K562 (cell line): ENCODE results near the gene VPS13D. TPM values are rescaled to one million over a fixed set of nuclear protein-coding genes. Genes with fewer than 3 reads are reported as not detected.
A peak's percentile ranks its signal among the peaks of the same experiment; 100 is the strongest.

Experiments used
- CHAMP1 ChIP-seq: fragments of 450-650 bp; IDR thresholded peaks from 2 replicates; pipeline ENCODE4 v1.6.1; 2016; ENCODE audit warnings: mild to moderate bottlenecking
- CREBBP ChIP-seq: IDR thresholded peaks from one replicate; pipeline ENCODE4 v1.6.1; 2012; ENCODE audit warnings: low read depth, mild to moderate bottlenecking, control low read depth, inconsistent platforms, low read length
- CUX1 ChIP-seq: fragments of 200-800 bp; sonication (Bioruptor generic); IDR thresholded peaks from 2 replicates; pipeline ENCODE4 v1.6.1; 2016; ENCODE audit warnings: missing genetic modification characterization, missing compliant biosample characterization
- HNRNPL ChIP-seq: fragments of 200-400 bp; formaldehyde crosslinking; IDR thresholded peaks from 2 replicates; pipeline ENCODE4 v1.6.1; 2017; ENCODE audit warnings: low read depth, mild to moderate bottlenecking, low read length
- KLF10 ChIP-seq: fragments of 250-450 bp; sonication (Bioruptor Pico); IDR thresholded peaks from 2 replicates; pipeline ENCODE4 v1.6.1; 2021; ENCODE audit warnings: matching md5 sums
- LEF1 ChIP-seq: fragments of 450-650 bp; IDR thresholded peaks from 2 replicates; pipeline ENCODE4 v1.6.1; 2016; ENCODE audit warnings: mild to moderate bottlenecking
- MCM5 ChIP-seq: fragments of 450-650 bp; IDR thresholded peaks from 2 replicates; pipeline ENCODE4 v1.6.1; 2016; ENCODE audit warnings: low read depth
- NFIX ChIP-seq: fragments of 250-450 bp; sonication (Bioruptor Pico); IDR thresholded peaks from 2 replicates; pipeline ENCODE4 v1.4.0; 2020; ENCODE audit warnings: low read depth, mild to moderate bottlenecking, moderate library complexity
- PTRF ChIP-seq: fragments of 450-650 bp; IDR thresholded peaks from 2 replicates; pipeline ENCODE4 v1.6.1; 2016; ENCODE audit warnings: mild to moderate bottlenecking, missing genetic modification characterization, missing compliant biosample characterization
- SP2 ChIP-seq: IDR thresholded peaks from 2 replicates; pipeline ENCODE4 v1.6.1; 2011; ENCODE audit warnings: mild to moderate bottlenecking, low read depth, low read length, moderate library complexity; ENCODE audit not compliant: poor library complexity, severe bottlenecking; ENCODE audit errors: extremely low read depth
- TBL1XR1 ChIP-seq, 2 experiments: IDR thresholded peaks; 2 replicates each; pipeline ENCODE4 v1.6.1; 2012; ENCODE audit warnings: improper control_type of control experiment in 2 of 2, low read length in 2 of 2, mild to moderate bottlenecking in 1 of 2
- TEAD4 ChIP-seq, 2 experiments: sonication (generic) in 1 of 2; formaldehyde crosslinking in 1 of 2; IDR thresholded peaks; 2 replicates each; pipeline versions ENCODE4 v1.6.1 to v1.8.0; 2012 to 2022; ENCODE audit warnings: borderline replicate concordance in 1 of 2, inconsistent platforms in 1 of 2, low read length in 1 of 2, mild to moderate bottlenecking in 1 of 2, missing genetic modification reagents in 1 of 2
- ZBTB8A ChIP-seq: fragments of 450-650 bp; IDR thresholded peaks from 2 replicates; pipeline ENCODE4 v1.6.1; 2018; ENCODE audit warnings: mild to moderate bottlenecking, moderate library complexity; ENCODE audit not compliant: partially characterized antibody
- ZFP30 ChIP-seq: fragments of 250-450 bp; sonication (Bioruptor Pico); IDR thresholded peaks from 2 replicates; pipeline ENCODE4 v1.8.0; 2022; ENCODE audit warnings: moderate library complexity, mild to moderate bottlenecking, inconsistent platforms, borderline replicate concordance
- ZNF609 ChIP-seq: sonication (generic); formaldehyde crosslinking; IDR thresholded peaks from 2 replicates; pipeline ENCODE4 v1.8.1; 2023; ENCODE audit warnings: missing genetic modification reagents, mild to moderate bottlenecking, borderline replicate concordance
- polyA plus RNA-seq, 8 experiments: library from polyadenylated mRNA; depleted of rRNA in 4 of 8; stranded (reverse) in 5 of 8; unstranded in 3 of 8; fragments of >200 nt; fragmentation: Nextera tagmentation in 2 of 8; fragmentation: Illumina TruSeq in 1 of 8; extraction: Ambion mirVana in 2 of 8; extraction: Trizol in 1 of 8; gene quantifications; 2 replicates each; pipeline versions ENCODE4 v1.2.1 to v1.2.3, GENCODE V29; 2011 to 2014; ENCODE audit warnings: inconsistent platforms in 1 of 8, missing spikeins in 1 of 8
- total RNA-seq, 7 experiments: library from RNA; depleted of rRNA in 6 of 7; stranded (reverse); fragments of >200 nt in 6 of 7; fragmentation: Illumina TruSeq in 2 of 7; extraction: Trizol in 2 of 7; gene quantifications; 2 replicates each; pipeline versions ENCODE4 v1.2.1 to v1.2.3, GENCODE V29; 2011 to 2021; ENCODE audit warnings: low replicate concordance in 1 of 7

The VPS13D gene
- total and polyA plus RNA-seq, 9 of the 15 experiments (the other 6 are each of a cell fraction or from before 2014, with no cell fraction given), result 6.1 to 51.5 (median 38.5) TPM

DNA sequence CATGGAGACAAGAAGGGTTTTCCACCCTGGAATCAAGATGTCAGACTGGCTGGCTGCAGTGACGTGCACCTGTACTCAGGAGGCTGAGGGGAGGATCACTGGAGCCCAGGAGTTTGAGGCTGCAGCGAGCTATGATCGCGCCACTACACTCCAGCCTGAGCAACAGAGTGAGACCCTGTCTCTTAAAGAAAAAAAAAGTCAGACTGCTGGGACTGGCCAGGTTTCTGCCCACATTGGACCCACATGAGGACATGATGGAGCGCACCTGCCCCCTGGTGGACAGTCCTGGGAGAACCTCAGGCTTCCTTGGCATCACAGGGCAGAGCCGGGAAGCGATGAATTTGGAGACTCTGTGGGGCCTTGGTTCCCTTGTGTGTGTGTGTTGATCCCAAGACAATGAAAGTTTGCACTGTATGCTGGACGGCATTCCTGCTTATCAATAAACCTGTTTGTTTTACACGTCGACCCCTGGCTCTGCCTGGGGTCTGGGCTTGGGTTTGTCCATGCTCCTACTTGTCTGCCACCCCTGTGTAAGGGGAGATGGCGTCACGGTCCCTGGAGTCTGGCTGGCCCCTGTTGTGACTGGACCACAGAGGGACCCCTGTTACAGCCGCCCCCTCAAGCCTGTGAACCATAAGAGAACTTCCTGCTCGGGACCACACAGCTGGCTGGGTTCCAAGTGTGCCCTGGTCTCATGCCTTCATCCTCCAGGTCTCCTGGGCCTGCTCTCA, 20.9 kb upstream of the VPS13D start (continued):
- no peak for TF ChIP-seq CUX1 (CRISPR knock-in tag)
- TF ChIP-seq SP2, result no peak
- TF ChIP-seq ZNF609 (CRISPR knock-in tag), result no peak
- TF ChIP-seq PTRF (tag), result no peak
- no peak for TF ChIP-seq KLF10 (CRISPR knock-in tag)
- no peak for TF ChIP-seq NFIX
- no peak for TF ChIP-seq MCM5
- TF ChIP-seq ZBTB8A, result no peak
- 0 out of 2 replicates have a peak, but pooled peaks have one; percentile 5 for TF ChIP-seq TEAD4 (IDR thresholded peaks at IDR 0.05; ENCODE audit: low read length)
- no peak for TF ChIP-seq TEAD4 (CRISPR knock-in tag; IDR thresholded peaks at IDR 0.05; ENCODE audit: borderline replicate concordance)
- TF ChIP-seq TBL1XR1 (IDR thresholded peaks at IDR 0.05; ENCODE audit: low read length in 2 of 2), result no peak
- no peak for TF ChIP-seq HNRNPL
- TF ChIP-seq ZFP30 (CRISPR knock-in tag), result no peak
- TF ChIP-seq CHAMP1, result no peak
- TF ChIP-seq LEF1, result no peak
- no peak for TF ChIP-seq CREBBP
